ENCODE results near the gene STK32B. TPM values are rescaled to one million over a fixed set of nuclear protein-coding genes. Genes with fewer than 3 reads are reported as not detected.
"Not testable (repeated sequence)": the region's sequence is repeated elsewhere in the genome, so short reads cannot be mapped to it uniquely, and the experiment has no call there.

The STK32B gene
- total RNA-seq, 2 donors from 2014 or later = not detected

DNA sequence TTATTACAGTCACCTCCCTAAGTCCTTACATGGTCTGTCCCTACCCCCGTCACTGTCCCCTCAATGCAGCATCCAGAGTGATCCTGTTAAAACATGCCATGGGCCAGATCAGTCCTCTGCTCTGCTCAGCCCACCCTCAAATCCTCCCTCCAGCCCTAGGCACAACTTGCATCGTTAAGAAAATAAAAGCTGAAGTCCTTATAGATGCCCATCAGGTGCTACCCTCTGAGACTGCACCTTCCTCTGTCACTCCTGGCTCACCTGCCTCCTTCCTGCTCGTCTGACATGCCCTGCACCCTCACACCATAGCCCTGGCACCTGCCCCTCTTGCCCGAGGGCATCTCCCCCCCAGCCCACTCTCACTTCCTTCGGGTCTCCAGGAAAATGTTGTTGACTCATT, 4.1 kb downstream of the STK32B start:
- H3K36me3 Mint-ChIP-seq = no peaks in the 10 kb centered on the region
- H3K4me3 Mint-ChIP-seq = no peak overlapping the region
- no peak overlapping the region for H3K27ac Mint-ChIP-seq
- H3K9me3 Mint-ChIP-seq = no peaks in the 10 kb centered on the region
- peaks cover 5 to 11% of the 10 kb centered on the region in 2 donors for H3K4me1 Mint-ChIP-seq (ENCODE audit: low read depth in 2 of 2)
- H3K27me3 Mint-ChIP-seq = peaks cover 25 to 26% of the 10 kb centered on the region in 2 donors
- DNase-seq (ENCODE audit: low spot score) (no peak), ATAC-seq (no peak)

DNA sequence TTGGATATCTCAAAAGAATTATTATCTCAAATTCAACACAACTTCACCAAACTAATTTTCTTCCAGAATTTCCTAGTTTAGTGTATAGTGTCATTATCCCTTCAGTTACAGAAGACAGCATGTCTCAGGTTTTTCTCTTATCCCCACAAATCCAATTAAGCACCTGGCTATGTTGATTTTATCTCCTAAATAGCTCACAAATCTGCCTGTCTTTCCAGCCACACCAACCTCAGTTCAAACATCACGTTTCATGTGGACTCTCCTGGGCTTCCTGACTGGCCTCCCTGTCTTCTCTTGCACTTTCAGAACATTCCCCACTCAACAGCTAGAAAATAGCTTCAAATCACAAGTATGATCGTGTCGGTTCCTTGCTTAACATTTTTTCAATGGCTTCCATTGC, 14.8 kb downstream of the STK32B start:
- ATAC-seq = no peak
- H3K27ac Mint-ChIP-seq = no peak overlapping the region
- H3K4me1 Mint-ChIP-seq (ENCODE audit: low read depth in 2 of 2) = no peaks in the 10 kb centered on the region
- no peak for DNase-seq (ENCODE audit: low spot score)
- H3K27me3 Mint-ChIP-seq = peaks cover 20 to 29% of the 10 kb centered on the region in 2 donors
- H3K36me3 Mint-ChIP-seq = no peaks in the 10 kb centered on the region
- H3K9me3 Mint-ChIP-seq = no peaks in the 10 kb centered on the region
- no peak overlapping the region for H3K4me3 Mint-ChIP-seq

DNA sequence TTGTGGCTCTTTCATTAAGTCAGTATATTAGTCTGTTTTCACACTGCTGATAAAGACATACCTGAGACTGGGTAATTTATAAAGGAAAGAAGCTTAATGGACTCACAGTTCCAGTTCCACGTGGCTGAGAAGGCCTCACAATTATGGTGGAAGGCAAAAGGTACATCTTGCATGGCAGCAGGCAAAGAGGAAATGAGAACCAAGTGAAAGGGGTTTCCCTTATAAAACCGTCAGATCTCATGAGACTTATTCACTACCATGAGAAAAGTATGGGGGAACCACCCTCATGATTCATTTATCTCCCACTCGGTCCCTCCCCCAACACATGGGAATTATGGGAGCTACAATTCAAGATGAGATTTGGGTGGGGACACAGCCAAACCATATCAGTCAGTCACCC, 15.7 kb downstream of the STK32B start:
- DNase-seq (ENCODE audit: low spot score); ATAC-seq; H3K4me1 Mint-ChIP-seq (ENCODE audit: low read depth in 2 of 2); H3K36me3 Mint-ChIP-seq; H3K27ac Mint-ChIP-seq; H3K4me3 Mint-ChIP-seq; H3K9me3 Mint-ChIP-seq: not testable (repeated sequence)
- peaks cover 17 to 22% of the 10 kb centered on the region in 2 donors for H3K27me3 Mint-ChIP-seq

DNA sequence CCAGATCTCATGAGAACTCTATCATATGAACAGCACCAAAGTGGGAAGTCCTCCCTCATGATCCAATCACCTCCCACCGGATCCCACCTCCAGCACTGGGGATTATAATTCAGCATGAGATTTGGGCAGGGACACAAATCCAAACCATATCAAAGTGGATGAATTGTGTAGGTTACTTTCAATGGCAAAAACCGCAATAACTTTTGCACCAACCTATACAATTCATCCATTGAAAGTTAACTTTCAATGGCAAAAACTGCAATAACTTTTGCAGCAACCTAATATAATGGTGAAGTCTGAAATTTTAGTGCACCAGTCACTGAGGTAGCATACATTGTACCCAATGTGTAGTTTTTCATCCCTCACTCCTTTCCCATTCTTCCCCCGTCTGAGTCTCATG, 16.6 kb downstream of the STK32B start:
- no peak overlapping the region for H3K4me3 Mint-ChIP-seq
- no peaks in the 10 kb centered on the region for H3K4me1 Mint-ChIP-seq (ENCODE audit: low read depth in 2 of 2)
- H3K27me3 Mint-ChIP-seq = peaks cover 16 to 26% of the 10 kb centered on the region in 2 donors
- DNase-seq (ENCODE audit: low spot score) (no peak), ATAC-seq (no peak)
- H3K27ac Mint-ChIP-seq = no peak overlapping the region
- no peaks in the 10 kb centered on the region for H3K9me3 Mint-ChIP-seq
- no peaks in the 10 kb centered on the region for H3K36me3 Mint-ChIP-seq

DNA sequence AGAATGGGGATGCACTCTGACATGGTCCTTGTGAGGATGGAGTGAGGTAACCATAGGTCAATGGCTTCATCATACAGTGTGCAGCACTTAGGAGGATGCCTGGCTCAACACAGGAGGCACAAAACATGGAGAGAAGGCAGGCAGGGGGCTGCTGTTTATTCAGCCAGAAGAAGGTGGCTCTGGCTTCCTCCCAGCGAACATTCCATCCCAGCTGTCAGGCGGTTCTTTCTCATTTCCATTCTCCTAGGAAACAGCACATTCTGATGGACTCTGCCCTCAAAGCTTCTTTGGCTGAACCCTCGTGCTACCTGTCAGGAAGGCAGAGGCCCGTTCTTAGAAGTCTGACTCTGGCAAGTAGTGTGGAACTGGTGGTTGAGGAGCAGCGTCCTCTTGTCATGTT, 18.6 kb downstream of the STK32B start:
- Mint-ChIP-seq H3K36me3 (no peaks in the 10 kb centered on the region), H3K9me3 (no peaks in the 10 kb centered on the region), H3K27me3 (peaks cover 18 to 38% of the 10 kb centered on the region in 2 donors), H3K4me1 (ENCODE audit: low read depth in 2 of 2) (no peaks in the 10 kb centered on the region), H3K27ac (no peak overlapping the region), H3K4me3 (no peak overlapping the region)
- DNase-seq (ENCODE audit: low spot score) (no peak), ATAC-seq (no peak)

DNA sequence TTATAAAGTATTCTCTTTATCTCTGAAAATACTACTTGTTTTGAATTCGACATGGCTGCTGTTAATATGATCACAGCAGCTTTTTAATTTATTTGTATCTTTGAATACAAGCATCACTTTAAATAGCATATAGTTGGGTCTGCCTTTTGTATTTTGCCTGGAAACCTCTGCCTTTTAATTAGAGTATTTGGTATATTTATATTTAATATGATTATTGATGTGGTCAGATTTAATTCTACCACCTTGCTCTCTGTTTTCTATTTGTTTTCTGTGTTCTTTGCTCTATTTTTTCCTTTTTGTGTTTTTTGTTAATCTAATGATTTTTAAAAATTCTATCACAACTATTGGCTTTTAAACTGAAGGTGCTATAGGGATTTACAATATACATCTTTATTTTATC, 21.7 kb downstream of the STK32B start:
- no peak overlapping the region for H3K27ac Mint-ChIP-seq

DNA sequence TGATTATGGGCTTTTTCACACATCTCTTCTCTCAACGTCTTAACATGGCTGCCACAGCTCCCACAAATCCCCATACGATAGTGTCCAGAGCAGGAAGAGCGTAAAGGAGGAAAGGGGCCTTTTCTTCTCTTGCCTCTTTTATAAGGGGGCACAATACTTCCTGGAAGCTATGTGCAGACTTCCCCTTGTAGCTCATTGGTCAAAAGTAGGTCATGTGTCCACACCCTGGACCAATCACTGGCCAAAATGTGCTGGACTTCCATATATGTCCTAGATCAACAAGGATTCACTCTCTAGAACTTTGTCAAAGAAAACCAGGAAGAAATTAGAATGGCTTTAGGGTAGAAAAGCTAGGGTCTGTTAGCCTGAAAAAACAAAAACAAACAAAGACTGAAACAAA, 26.7 kb downstream of the STK32B start:
- H3K4me3 Mint-ChIP-seq = no peak overlapping the region
- H3K4me1 Mint-ChIP-seq (ENCODE audit: low read depth in 2 of 2) = no peaks in the 10 kb centered on the region
- peaks cover 12% of the 10 kb centered on the region for H3K9me3 Mint-ChIP-seq
- peaks cover 10% of the 10 kb centered on the region for H3K36me3 Mint-ChIP-seq
- H3K27me3 Mint-ChIP-seq = peaks cover 17 to 26% of the 10 kb centered on the region in 2 donors
- no peak for DNase-seq (ENCODE audit: low spot score)
- ATAC-seq = no peak
- H3K27ac Mint-ChIP-seq = no peak overlapping the region

More for the DNA sequence above, 21.7 kb downstream of the STK32B start:
- Mint-ChIP-seq H3K36me3 (no peaks in the 10 kb centered on the region), H3K9me3 (peaks cover under 1% of the 10 kb centered on the region), H3K27me3 (peaks cover 17 to 28% of the 10 kb centered on the region in 2 donors), H3K4me3 (no peak overlapping the region), H3K4me1 (ENCODE audit: low read depth in 2 of 2) (no peaks in the 10 kb centered on the region)
- ATAC-seq = no peak
- DNase-seq (ENCODE audit: low spot score) = no peak

DNA sequence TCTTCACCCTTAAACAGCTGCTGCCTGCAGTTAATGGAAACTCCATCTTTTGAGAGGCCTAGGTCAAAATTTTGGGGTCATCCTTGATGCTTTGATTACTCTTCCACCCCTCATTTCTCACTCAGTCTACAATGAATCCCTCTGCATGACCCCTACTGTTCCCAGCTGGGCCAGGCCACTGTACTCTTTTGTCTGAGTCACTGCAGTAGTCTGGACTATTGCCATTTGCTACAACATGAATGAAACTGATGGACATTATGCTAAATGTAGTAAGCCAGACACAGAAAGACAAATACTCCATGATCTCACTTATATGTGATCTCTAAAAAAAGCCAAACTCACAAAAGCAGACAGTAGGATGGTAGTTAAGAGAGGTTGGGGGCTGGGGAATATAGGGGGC, 28.3 kb downstream of the STK32B start:
- peaks cover 17% of the 10 kb centered on the region in 2 donors for H3K27me3 Mint-ChIP-seq
- H3K36me3 Mint-ChIP-seq = peaks cover 10% of the 10 kb centered on the region
- H3K4me1 Mint-ChIP-seq (ENCODE audit: low read depth in 2 of 2) = no peaks in the 10 kb centered on the region
- no peak for DNase-seq (ENCODE audit: low spot score)
- no peak overlapping the region for H3K4me3 Mint-ChIP-seq
- no peak overlapping the region for H3K27ac Mint-ChIP-seq
- peaks cover 12% of the 10 kb centered on the region for H3K9me3 Mint-ChIP-seq
- ATAC-seq = no peak

DNA sequence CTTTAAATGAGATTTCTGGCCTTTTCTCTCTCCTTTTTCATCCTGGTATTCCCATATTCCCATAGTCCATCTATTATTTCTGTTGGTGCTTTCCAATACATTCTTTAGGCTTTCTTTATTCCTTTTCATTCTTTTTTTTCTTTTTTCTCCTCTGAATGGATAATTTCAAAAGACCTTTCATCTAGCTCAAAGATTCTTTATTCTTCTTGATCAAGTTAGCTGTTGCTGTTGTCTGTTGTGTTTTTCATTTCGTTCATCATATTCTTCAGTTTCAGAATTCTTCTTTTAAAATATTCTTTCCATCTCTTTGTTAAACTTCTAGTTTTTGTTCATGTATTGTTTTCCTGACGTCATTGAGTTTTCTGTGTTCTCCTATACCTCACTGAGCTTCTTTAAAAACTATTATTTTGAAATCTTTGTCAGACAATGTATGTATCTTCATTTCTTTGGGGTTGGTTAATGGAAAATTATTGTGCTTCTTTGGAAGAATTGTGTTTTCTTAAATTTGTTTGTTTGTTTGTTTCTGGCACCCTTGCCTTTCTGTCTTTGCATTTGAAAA, 30.2 kb downstream of the STK32B start:
- peaks cover 19% of the 10 kb centered on the region for H3K9me3 Mint-ChIP-seq

DNA sequence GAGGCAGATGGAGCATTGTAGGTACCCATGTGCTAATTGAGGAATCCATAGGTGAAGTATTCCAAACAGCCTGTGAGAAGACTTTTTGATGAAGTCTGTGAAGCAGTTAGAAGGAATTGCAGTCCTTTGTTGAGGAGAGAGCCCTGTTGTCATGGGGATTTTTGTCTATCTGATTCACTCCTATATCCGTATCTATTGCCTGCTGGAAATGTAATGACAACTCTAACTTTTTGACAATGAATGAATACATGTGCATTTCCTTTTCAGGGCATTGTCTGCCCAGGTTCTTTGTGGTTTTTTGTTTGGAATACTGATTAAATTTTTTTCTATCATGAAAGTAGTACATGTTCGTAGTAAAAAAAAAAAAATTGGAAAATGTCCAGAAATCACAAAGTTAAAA, 31.1 kb downstream of the STK32B start:
- Mint-ChIP-seq H3K27me3 (peaks cover 13 to 32% of the 10 kb centered on the region in 2 donors), H3K27ac (no peak overlapping the region), H3K9me3 (peaks cover 19% of the 10 kb centered on the region), H3K4me1 (ENCODE audit: low read depth in 2 of 2) (no peaks in the 10 kb centered on the region), H3K4me3 (no peak overlapping the region), H3K36me3 (peaks cover 23% of the 10 kb centered on the region)
- no peak for DNase-seq (ENCODE audit: low spot score)
- ATAC-seq = no peak

More for the DNA sequence above, 30.2 kb downstream of the STK32B start:
- Mint-ChIP-seq H3K4me3 (no peak overlapping the region), H3K27ac (no peak overlapping the region), H3K27me3 (peaks cover 18 to 25% of the 10 kb centered on the region in 2 donors), H3K4me1 (ENCODE audit: low read depth in 2 of 2) (no peaks in the 10 kb centered on the region), H3K36me3 (peaks cover 22% of the 10 kb centered on the region)
- ATAC-seq = no peak
- no peak for DNase-seq (ENCODE audit: low spot score)

DNA sequence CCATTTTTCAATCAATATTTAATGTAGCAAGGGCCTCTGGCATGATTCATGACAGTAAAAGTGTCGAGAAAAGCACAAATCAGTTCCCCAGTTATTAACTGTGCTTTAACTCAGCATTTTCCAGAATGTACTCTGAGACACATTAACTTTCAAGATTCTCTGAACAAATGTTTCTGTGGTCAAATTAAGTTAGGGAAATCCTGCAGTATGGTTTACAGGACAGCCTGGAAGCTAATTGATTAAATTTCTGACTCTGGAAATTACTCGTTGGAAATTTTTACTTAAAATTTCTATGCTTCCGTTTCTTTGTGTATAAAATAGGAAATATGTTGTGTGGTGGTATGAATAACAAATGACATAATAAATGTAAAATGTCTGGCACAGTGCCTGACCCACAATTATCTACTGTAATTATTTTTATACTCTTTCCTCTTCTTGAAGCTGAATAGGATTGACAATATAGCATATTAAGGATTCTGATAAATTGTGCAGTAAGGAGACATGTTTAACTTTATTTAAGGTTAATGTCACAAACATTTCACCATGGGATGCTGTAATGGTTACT, 33.7 kb downstream of the STK32B start:
- Mint-ChIP-seq H3K4me1 (ENCODE audit: low read depth in 2 of 2) (no peaks in the 10 kb centered on the region), H3K36me3 (peaks cover 23% of the 10 kb centered on the region), H3K4me3 (no peak overlapping the region), H3K27me3 (peaks cover 11 to 53% of the 10 kb centered on the region in 2 donors), H3K27ac (no peak overlapping the region), H3K9me3 (peaks cover 15% of the 10 kb centered on the region)
- ATAC-seq (no peak), DNase-seq (ENCODE audit: low spot score) (no peak)

DNA sequence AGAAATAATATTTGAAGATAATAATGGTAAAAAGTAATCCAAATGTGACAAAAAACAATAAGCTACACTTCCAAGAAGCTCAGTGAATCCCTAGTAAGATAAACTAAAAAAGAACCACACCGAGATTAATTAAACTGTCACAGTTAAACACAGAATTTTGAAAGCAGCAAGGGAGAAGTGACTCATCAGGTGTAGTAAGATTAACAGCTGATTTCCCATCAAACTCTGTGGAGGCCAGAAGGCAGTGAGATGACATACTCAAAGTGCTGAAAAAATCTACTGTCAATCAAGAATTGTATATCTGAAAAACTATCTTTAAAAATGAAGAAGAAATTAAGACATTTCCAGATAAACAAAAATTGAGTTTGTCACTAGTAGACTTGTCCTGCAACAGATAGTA, 35.3 kb downstream of the STK32B start:
- H3K4me3 Mint-ChIP-seq = no peak overlapping the region
- H3K9me3 Mint-ChIP-seq = peaks cover 9% of the 10 kb centered on the region
- H3K36me3 Mint-ChIP-seq = peaks cover 18% of the 10 kb centered on the region
- H3K4me1 Mint-ChIP-seq (ENCODE audit: low read depth in 2 of 2) = no peaks in the 10 kb centered on the region
- ATAC-seq = no peak
- H3K27me3 Mint-ChIP-seq = peaks cover 8 to 49% of the 10 kb centered on the region in 2 donors
- no peak overlapping the region for H3K27ac Mint-ChIP-seq
- DNase-seq (ENCODE audit: low spot score) = no peak

DNA sequence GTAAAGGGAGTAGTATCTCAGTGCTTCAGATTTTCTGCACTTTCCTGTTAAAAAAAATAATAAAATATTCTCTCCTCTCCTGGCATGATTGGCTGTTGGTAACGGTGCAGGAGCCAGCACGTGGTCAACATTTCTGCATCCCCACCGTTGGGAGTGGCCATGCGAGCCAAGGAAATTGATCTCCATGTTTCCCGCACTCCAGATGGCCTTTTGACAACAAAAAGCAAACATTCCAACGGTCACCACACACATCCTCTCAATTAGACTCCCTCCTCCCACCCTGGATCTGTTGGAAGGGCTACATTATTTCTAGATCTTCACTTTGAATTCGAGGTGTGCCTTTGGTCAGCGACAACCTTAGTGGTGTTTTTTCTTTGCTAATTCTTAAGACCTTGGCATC, 45.0 kb downstream of the STK32B start:
- Mint-ChIP-seq H3K9me3 (no peaks in the 10 kb centered on the region), H3K36me3 (no peaks in the 10 kb centered on the region), H3K27ac (no peak overlapping the region), H3K27me3 (peaks cover 11 to 25% of the 10 kb centered on the region in 2 donors), H3K4me1 (ENCODE audit: low read depth in 2 of 2) (no peaks in the 10 kb centered on the region), H3K4me3 (no peak overlapping the region)
- ATAC-seq (no peak), DNase-seq (ENCODE audit: low spot score) (no peak)

DNA sequence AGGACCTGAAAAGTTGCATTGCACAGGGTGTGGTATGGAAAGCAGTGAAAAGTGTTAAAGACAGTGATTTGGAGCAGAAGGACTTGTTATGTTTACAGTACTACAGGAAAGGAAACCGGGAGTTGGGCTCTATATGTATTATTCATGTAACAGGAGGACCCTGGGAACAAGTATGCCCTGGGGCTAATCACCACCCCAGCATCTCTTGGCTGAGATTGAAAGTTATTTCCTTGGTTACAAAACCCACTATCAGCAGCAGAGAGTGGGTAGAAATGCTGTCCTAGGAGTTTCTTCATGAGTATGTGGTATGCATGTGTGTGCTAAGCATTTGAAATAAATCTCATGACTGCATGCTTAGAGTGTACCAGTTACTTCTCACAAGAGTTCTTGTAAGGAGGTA, 46.9 kb downstream of the STK32B start:
- H3K4me1 Mint-ChIP-seq (ENCODE audit: low read depth in 2 of 2) = no peaks in the 10 kb centered on the region
- no peaks in the 10 kb centered on the region for H3K9me3 Mint-ChIP-seq
- no peak overlapping the region for H3K4me3 Mint-ChIP-seq
- no peak overlapping the region for H3K27ac Mint-ChIP-seq
- DNase-seq (ENCODE audit: low spot score) (no peak), ATAC-seq (no peak)
- no peaks in the 10 kb centered on the region for H3K36me3 Mint-ChIP-seq
- H3K27me3 Mint-ChIP-seq = peaks cover 13 to 28% of the 10 kb centered on the region in 2 donors

DNA sequence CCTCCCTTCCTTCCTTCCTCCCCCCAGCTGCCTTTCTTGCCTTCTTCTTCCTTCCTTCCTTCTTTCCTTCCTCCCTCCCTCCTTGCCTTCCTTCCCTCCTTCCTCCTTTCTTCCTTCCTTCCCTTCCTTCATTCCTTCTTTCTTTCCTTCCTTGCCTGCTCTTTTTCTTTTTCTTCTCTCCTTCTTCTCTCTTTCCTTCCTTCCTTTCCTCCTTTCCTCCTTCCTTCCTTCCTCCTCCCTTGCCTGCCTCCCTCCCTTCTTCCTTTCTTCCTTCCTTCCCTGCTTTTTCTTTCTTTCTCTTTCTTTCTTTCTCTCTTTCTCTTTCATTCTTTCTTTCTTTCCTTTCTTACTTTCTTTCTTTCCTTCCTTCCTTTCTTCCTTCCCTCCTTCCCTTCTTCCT, 49.1 kb downstream of the STK32B start:
- H3K27me3 Mint-ChIP-seq = peaks cover 13 to 33% of the 10 kb centered on the region in 2 donors
- no peak overlapping the region for H3K4me3 Mint-ChIP-seq
- no peaks in the 10 kb centered on the region for H3K36me3 Mint-ChIP-seq
- DNase-seq (ENCODE audit: low spot score) = no peak
- H3K9me3 Mint-ChIP-seq = no peaks in the 10 kb centered on the region
- no peak for ATAC-seq
- no peak overlapping the region for H3K27ac Mint-ChIP-seq
- no peaks in the 10 kb centered on the region for H3K4me1 Mint-ChIP-seq (ENCODE audit: low read depth in 2 of 2)
